Astrocyte (in vitro differentiated cells and primary cell): Measurements from ENCODE around the gene CCSER2. TPM values are rescaled to one million over a fixed set of nuclear protein-coding genes. Genes with fewer than 3 reads are reported as not detected.
"Not testable (repeated sequence)": the region's sequence is repeated elsewhere in the genome, so short reads cannot be mapped to it uniquely, and the experiment has no call there.

Source experiments
- DNase-seq: peaks from one replicate; pipeline ENCODE4 v3.0.0-alpha.2; 2010; ENCODE audit warnings: low read depth
- FAIRE-seq: peaks from 2 replicates; lab custom pipeline; 2011; peaks lifted over from hg19 to GRCh38; lab: Jason Lieb, UNC
- H2AFZ ChIP-seq: 2 replicates; pipeline ENCODE4 v1.6.0; 2012; ENCODE audit warnings: low read depth, low read length, inconsistent platforms
- H3K27ac ChIP-seq: 2 replicates; pipeline ENCODE4 v1.5.1; 2011; ENCODE audit warnings: low read depth, low read length, inconsistent platforms
- H3K27me3 ChIP-seq: 2 replicates; pipeline ENCODE4 v1.6.0; 2011; ENCODE audit warnings: low read length, inconsistent platforms; ENCODE audit not compliant: insufficient read depth
- H3K36me3 ChIP-seq: 2 replicates; pipeline ENCODE4 v1.5.1; 2011; ENCODE audit warnings: low read length, inconsistent platforms; ENCODE audit not compliant: insufficient read depth
- H3K4me1 ChIP-seq: 2 replicates; pipeline ENCODE4 v1.5.1; 2011; ENCODE audit warnings: low read length, inconsistent platforms; ENCODE audit not compliant: insufficient read depth
- H3K4me2 ChIP-seq: 2 replicates; pipeline ENCODE4 v1.6.0; 2012; ENCODE audit warnings: low read length, inconsistent platforms
- H3K4me3 ChIP-seq: 2 replicates; pipeline ENCODE4 v1.5.1; 2011; ENCODE audit warnings: low read depth, mild to moderate bottlenecking, low read length, inconsistent platforms; ENCODE audit not compliant: insufficient read depth
- H3K79me2 ChIP-seq: 2 replicates; pipeline ENCODE4 v1.6.0; 2012; ENCODE audit warnings: mild to moderate bottlenecking, low read length, inconsistent platforms; ENCODE audit not compliant: insufficient read depth
- H3K9ac ChIP-seq: 2 replicates; pipeline ENCODE4 v1.6.0; 2012; ENCODE audit warnings: mild to moderate bottlenecking, low read length, inconsistent platforms
- H3K9me3 ChIP-seq: 2 replicates; pipeline ENCODE4 v1.5.1; 2012; ENCODE audit warnings: low read depth, mild to moderate bottlenecking, low read length, inconsistent platforms; ENCODE audit not compliant: insufficient read depth
- H4K20me1 ChIP-seq: 2 replicates; pipeline ENCODE4 v1.6.0; 2012; ENCODE audit warnings: low read length, inconsistent platforms; ENCODE audit not compliant: insufficient read depth
- H3K27ac Mint-ChIP-seq: one replicate; pipeline ENCODE4 v1.8.0; 2021; ENCODE audit warnings: mild to moderate bottlenecking, mixed read lengths; ENCODE audit not compliant: unreplicated experiment
- H3K27me3 Mint-ChIP-seq: one replicate; pipeline ENCODE4 v1.8.0; 2021; ENCODE audit warnings: low read depth, mixed read lengths; ENCODE audit not compliant: unreplicated experiment
- H3K36me3 Mint-ChIP-seq: one replicate; pipeline ENCODE4 v1.8.0; 2021; ENCODE audit warnings: low read depth, mixed read lengths; ENCODE audit not compliant: unreplicated experiment
- H3K4me1 Mint-ChIP-seq: one replicate; pipeline ENCODE4 v1.8.0; 2021; ENCODE audit warnings: low read depth, mixed read lengths; ENCODE audit not compliant: unreplicated experiment
- H3K4me3 Mint-ChIP-seq: one replicate; pipeline ENCODE4 v1.8.0; 2021; ENCODE audit warnings: mild to moderate bottlenecking, moderate library complexity, mixed read lengths; ENCODE audit not compliant: unreplicated experiment
- H3K9me3 Mint-ChIP-seq: one replicate; pipeline ENCODE4 v1.8.0; 2021; ENCODE audit warnings: mild to moderate bottlenecking, mixed read lengths; ENCODE audit not compliant: unreplicated experiment
- EZH2 ChIP-seq: IDR thresholded peaks from 2 replicates; pipeline ENCODE4 v1.6.1; 2012; ENCODE audit warnings: mild to moderate bottlenecking, low read length, inconsistent platforms; ENCODE audit not compliant: insufficient read depth
- total RNA-seq: library from RNA; stranded (reverse); gene quantifications from 2 replicates; pipeline ENCODE4 v1.2.1, GENCODE V29; 2021
- TF ChIP-seq, protein P1 (sequence below): IDR thresholded peaks from 2 replicates; pipeline ENCODE4 v1.5.1; 2011; ENCODE audit warnings: low read depth, mild to moderate bottlenecking, inconsistent platforms, low read length, moderate library complexity; ENCODE audit not compliant: insufficient read depth

The CCSER2 gene
- total RNA-seq, 1 donor from 2014 or later = 100 TPM

DNA sequence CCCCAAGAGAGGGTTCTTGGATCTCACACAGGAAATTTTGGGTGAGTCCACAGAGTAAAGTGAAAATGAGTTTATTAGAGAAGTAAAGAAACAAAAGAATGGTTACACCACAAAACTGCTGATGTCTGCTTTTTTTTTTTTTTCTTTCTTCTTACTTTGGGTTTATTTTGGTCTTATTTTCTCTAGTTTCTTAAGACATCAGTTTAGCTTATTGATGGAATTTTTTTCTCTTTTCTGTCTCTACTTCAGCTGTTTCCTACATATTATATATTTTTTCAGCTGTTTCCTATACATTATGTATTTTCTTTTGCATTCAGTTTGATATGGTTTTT is 166.4 kb downstream of the CCSER2 start:
- H3K36me3 ChIP-seq = no peaks in the 10 kb centered on the region
- H3K4me1 Mint-ChIP-seq = peaks cover 32% of the 10 kb centered on the region
- H3K9ac ChIP-seq = peak overlapping the region; percentile 21
- peaks cover 15% of the 10 kb centered on the region for H3K4me1 ChIP-seq
- peaks cover 22% of the 10 kb centered on the region for H3K36me3 Mint-ChIP-seq
- H3K27ac ChIP-seq = peak overlapping the region; percentile 78
- no peaks in the 10 kb centered on the region for H3K27me3 Mint-ChIP-seq
- peak overlapping the region; percentile 1 for H3K4me3 Mint-ChIP-seq
- peak overlapping the region; percentile 64 for H3K4me2 ChIP-seq
- H3K27me3 ChIP-seq = no peaks in the 10 kb centered on the region
- peaks cover 10% of the 10 kb centered on the region for H3K9me3 Mint-ChIP-seq
- no peak for TF ChIP-seq EZH2
- TF ChIP-seq, protein P1, sequence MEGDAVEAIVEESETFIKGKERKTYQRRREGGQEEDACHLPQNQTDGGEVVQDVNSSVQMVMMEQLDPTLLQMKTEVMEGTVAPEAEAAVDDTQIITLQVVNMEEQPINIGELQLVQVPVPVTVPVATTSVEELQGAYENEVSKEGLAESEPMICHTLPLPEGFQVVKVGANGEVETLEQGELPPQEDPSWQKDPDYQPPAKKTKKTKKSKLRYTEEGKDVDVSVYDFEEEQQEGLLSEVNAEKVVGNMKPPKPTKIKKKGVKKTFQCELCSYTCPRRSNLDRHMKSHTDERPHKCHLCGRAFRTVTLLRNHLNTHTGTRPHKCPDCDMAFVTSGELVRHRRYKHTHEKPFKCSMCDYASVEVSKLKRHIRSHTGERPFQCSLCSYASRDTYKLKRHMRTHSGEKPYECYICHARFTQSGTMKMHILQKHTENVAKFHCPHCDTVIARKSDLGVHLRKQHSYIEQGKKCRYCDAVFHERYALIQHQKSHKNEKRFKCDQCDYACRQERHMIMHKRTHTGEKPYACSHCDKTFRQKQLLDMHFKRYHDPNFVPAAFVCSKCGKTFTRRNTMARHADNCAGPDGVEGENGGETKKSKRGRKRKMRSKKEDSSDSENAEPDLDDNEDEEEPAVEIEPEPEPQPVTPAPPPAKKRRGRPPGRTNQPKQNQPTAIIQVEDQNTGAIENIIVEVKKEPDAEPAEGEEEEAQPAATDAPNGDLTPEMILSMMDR = no peak
- no peak overlapping the region for H2AFZ ChIP-seq
- H3K27ac Mint-ChIP-seq = peak overlapping the region; percentile 90
- DNase-seq (no peak), FAIRE-seq (no peak)
- peak overlapping the region; percentile 3 for H3K4me3 ChIP-seq
- no peaks in the 10 kb centered on the region for H3K9me3 ChIP-seq
- H3K79me2 ChIP-seq = peaks cover 16% of the 10 kb centered on the region
- H4K20me1 ChIP-seq = peaks cover 1% of the 10 kb centered on the region

DNA sequence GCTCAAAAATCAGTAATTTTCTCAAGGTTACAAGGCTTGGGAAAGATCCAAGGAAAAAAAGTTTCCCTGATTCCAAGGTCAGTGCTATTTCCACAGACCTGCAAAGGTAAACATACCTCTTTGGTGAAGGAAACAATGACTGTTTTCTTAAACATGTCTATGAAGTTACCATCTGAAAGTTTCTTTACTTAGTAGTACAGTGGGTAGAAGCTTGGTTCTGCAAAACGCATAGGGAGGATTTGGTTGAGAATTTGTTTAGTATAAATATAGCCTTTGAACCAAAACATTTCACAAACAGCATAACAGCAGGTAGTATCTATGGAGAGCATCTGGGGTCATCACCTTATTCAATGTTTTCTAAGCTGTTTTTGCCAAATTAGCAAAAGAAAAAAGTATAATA is 169.6 kb downstream of the CCSER2 start:
- H3K9me3 Mint-ChIP-seq = no peaks in the 10 kb centered on the region
- H3K27ac Mint-ChIP-seq = no peak overlapping the region
- H3K27me3 Mint-ChIP-seq = no peaks in the 10 kb centered on the region
- Histone ChIP-seq H3K4me3 (no peak overlapping the region), H4K20me1 (peaks cover 4% of the 10 kb centered on the region), H3K36me3 (no peaks in the 10 kb centered on the region), H3K27ac (no peak overlapping the region), H2AFZ (no peak overlapping the region), H3K9ac (no peak overlapping the region), H3K4me1 (peaks cover 15% of the 10 kb centered on the region), H3K79me2 (peaks cover 16% of the 10 kb centered on the region), H3K27me3 (no peaks in the 10 kb centered on the region), H3K9me3 (no peaks in the 10 kb centered on the region), H3K4me2 (no peak overlapping the region)
- FAIRE-seq = no peak
- no peak for TF ChIP-seq EZH2
- TF ChIP-seq, protein P1 = no peak
- no peak for DNase-seq
- no peaks in the 10 kb centered on the region for H3K36me3 Mint-ChIP-seq
- no peak overlapping the region for H3K4me3 Mint-ChIP-seq
- H3K4me1 Mint-ChIP-seq = peaks cover 42% of the 10 kb centered on the region

- not testable (repeated sequence) for H3K9ac ChIP-seq, H3K9me3 Mint-ChIP-seq, H3K27ac ChIP-seq, H3K4me3 ChIP-seq, H2AFZ ChIP-seq, H3K36me3 Mint-ChIP-seq, H3K4me3 Mint-ChIP-seq, H3K4me2 ChIP-seq, FAIRE-seq, H3K27ac Mint-ChIP-seq, H3K27me3 Mint-ChIP-seq, H3K27me3 ChIP-seq, H4K20me1 ChIP-seq, DNase-seq, H3K36me3 ChIP-seq, H3K9me3 ChIP-seq
- Histone ChIP-seq H3K4me1 (peaks cover 13% of the 10 kb centered on the region), H3K79me2 (peaks cover 16% of the 10 kb centered on the region)
- peaks cover 32% of the 10 kb centered on the region for H3K4me1 Mint-ChIP-seq
Measured at GRCh38 chr10:84499039-84499438, 170.7 kb downstream of the CCSER2 start.
